Astrocyte of the cerebellum (primary cell): ENCODE data around the gene RLF.
A peak's percentile ranks its signal among the peaks of the same experiment; 100 is the strongest.
"Not testable (repeated sequence)": the region's sequence is repeated elsewhere in the genome, so short reads cannot be mapped to it uniquely, and the experiment has no call there.

ENCODE experiments used
- DNase-seq: peaks from one replicate; pipeline ENCODE4 v3.0.0-alpha.2; 2011; ENCODE audit warnings: low read depth
- H3K4me3 ChIP-seq: 2 replicates; pipeline ENCODE4 v1.5.1; 2011; ENCODE audit warnings: mild to moderate bottlenecking, low read depth, low read length, moderate library complexity
- CTCF ChIP-seq: IDR thresholded peaks from 2 replicates; pipeline ENCODE4 v1.5.1; 2012; ENCODE audit warnings: low read length, low read depth, moderate library complexity, mild to moderate bottlenecking; ENCODE audit errors: missing control alignments
- in situ Hi-C: cut with HindIII; loops from 2 replicates; pipeline ENCODE4 v1.10.0; 2017; ENCODE audit warnings: low sequenced_read_pairs

Gene RLF

GRCh38 chr1:40184193-40184592 lies 23.0 kb downstream of the RLF start:
- DNase-seq, result no peak
- no peak overlapping the region for H3K4me3 ChIP-seq
- in situ Hi-C loops, result no loop called here
- no peak for TF ChIP-seq CTCF

DNA sequence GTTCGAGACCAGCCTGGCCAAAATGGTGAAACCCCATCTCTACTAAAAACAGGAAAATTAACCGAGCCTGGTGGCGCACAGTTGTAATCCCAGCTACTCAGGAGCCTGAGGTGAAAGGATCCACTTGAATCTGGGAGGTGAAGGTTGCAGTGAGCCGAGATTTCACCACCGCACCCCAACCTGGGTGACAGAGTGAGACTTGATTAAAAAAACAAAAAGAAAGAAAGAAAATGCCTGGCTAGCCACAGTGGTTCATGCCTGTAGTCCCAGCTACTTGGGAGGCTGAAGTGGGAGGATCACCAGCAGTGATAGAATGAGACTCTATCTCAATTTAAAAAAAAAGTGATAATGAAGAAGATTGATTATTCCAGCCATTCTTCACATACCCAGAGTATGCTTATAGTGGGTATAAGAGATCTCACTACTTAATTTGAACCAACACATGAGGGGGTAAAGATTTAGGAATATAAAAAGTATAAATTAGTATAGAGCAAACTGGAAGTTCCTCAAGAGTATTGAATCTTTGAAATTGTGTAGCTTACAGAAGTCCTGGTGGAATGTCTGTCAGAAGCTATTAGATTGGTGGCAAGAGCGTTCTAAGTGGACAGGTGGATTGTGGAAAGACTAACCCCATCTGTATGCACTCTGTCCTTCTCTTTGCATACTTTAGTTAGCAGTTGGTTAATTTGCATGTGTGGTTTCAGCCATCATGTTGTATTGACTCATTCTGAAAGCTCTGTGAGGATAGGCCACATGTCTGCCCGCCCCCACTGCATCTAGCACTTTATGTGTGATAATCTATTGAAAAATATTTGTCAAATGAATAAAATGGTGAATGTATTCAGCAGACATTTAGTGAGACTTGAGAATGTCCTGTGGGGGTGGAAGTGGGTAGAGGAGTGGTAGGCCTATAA lies 25.0 kb downstream of the RLF start:
- H3K4me3 ChIP-seq, result no peak overlapping the region
- peak; percentile 16 for DNase-seq
- TF ChIP-seq CTCF, result no peak
- in situ Hi-C loops, result no loop called here

DNA sequence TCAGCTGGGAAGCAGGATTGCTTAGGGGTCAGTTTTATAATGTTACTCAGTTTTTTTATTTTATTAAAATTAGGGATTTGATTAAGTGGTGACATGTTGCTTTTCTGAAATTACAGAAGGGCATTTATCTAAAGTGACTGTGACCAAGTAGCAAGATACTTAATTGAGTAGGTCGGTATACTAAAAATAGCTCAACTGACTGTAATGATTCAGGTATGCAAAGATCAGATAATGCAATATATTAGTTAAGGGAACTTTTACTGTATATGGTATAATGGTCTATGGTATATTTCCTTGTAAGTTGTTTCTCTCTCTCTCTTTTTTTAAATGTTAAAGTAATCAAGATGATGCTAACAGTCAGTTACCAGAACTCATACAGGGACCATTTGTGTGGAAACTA lies 26.2 kb downstream of the RLF start:
- no peak for DNase-seq
- in situ Hi-C loops, result no loop called here
- TF ChIP-seq CTCF, result no peak
- no peak overlapping the region for H3K4me3 ChIP-seq

DNA sequence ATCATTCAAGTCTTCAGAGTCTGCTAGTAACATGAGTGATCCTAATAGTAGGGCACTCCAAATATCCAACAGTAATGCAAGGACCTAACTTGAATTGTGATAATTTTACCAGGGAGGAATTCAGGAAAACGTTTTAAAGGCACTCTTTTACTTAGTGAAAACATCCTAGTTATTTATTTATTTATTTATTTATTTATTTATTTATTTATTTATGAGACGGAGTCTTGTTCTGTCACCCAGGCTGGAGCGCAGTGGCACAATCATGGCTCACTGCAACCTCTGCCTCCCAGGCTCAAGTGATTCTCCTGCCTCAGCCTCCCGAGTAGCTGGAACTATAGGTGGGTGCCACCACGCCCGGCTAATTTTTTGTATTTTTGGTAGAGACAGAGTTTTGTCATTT lies 33.5 kb downstream of the RLF start:
- in situ Hi-C loops, H3K4me3 ChIP-seq, DNase-seq: not testable (repeated sequence)

DNA sequence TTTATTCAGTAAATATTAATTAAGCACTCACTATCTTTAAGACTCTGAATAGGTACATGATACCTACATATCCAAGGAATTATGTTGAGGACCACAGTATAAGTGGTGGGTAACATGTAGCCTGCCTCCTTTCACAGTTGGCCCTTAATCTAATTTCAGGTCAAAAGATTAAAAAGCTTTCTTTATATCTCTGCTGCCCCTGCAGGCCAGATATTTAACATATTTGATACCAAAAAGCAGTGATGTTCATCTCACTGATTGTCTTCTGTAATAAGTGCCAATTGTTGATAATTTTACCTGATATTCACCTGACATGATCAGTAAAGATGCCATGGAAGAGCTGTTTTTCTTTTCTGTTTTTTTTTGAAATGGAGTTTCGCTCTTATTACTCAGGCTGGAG lies 36.5 kb downstream of the RLF start:
- peak; percentile 7 for TF ChIP-seq CTCF
- no peak overlapping the region for H3K4me3 ChIP-seq
- in situ Hi-C loops, result no loop called here
- DNase-seq, result no peak

GRCh38 chr1:40199126-40199525 lies 37.9 kb downstream of the RLF start:
- no peak for TF ChIP-seq CTCF
- DNase-seq, result no peak
- in situ Hi-C loops, result no loop called here
- no peak overlapping the region for H3K4me3 ChIP-seq

DNA sequence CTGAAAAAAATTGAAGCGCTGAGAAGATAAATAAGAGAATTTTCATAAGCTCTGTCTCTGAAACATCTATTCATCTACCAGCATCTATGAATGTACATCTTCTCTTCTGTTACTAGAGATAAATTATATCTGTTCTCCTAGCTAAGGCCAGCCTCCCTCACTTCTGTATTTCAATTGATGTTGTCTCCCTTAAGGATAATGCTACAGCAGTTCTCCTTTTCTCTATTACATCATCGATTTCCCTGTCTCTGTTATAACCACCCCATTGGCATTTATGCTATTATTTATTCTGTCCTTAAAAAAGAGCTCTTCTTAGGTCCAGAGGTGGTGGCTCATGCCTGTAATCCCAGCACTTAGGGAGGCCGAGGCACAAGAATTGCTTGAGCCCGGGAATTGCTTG lies 43.7 kb downstream of the RLF start:
- TF ChIP-seq CTCF, result no peak
- in situ Hi-C loops, result no loop called here
- no peak overlapping the region for H3K4me3 ChIP-seq
- no peak for DNase-seq
